GM03348 (cell line): Measurements from ENCODE around the gene FFAR1.

Source experiments
- DNase-seq: peaks from one replicate; pipeline ENCODE4 v3.0.0; 2012; ENCODE audit warnings: low spot score

The FFAR1 gene

GRCh38 chr19:35315883-35316282 lies 31.8 kb upstream of the FFAR1 start:
- no peak for DNase-seq

- DNase-seq: no peak
Observed at GRCh38 chr19:35316560-35316959, 31.1 kb upstream of the FFAR1 start.

- no peak for DNase-seq
Observed at GRCh38 chr19:35317464-35318043, 30.1 kb upstream of the FFAR1 start.

- peak; percentile 81 for DNase-seq
Observed at GRCh38 chr19:35318679-35319448, 28.8 kb upstream of the FFAR1 start.

- no peak for DNase-seq
Observed at GRCh38 chr19:35320065-35320713, 27.5 kb upstream of the FFAR1 start.

GRCh38 chr19:35321291-35321690 lies 26.4 kb upstream of the FFAR1 start:
- DNase-seq: no peak

- no peak for DNase-seq
Observed at GRCh38 chr19:35322014-35322413, 25.7 kb upstream of the FFAR1 start.

GRCh38 chr19:35327642-35328041 lies 20.1 kb upstream of the FFAR1 start:
- no peak for DNase-seq

- no peak for DNase-seq
Observed at GRCh38 chr19:35328851-35329285, 18.8 kb upstream of the FFAR1 start, which contains the start of gene CD22. Gene CD22, plus strand, starts transcription at chr19:35329187. Its CDS starts 2,854 bp downstream, at chr19:35332041.

- no peak for DNase-seq
Observed at GRCh38 chr19:35329323-35329722, 18.4 kb upstream of the FFAR1 start.

- no peak for DNase-seq
Observed at GRCh38 chr19:35330475-35330874, 17.2 kb upstream of the FFAR1 start.

- no peak for DNase-seq
Observed at GRCh38 chr19:35331551-35332214, 16.0 kb upstream of the FFAR1 start.

- no peak for DNase-seq
Observed at GRCh38 chr19:35332817-35333216, 14.9 kb upstream of the FFAR1 start.

GRCh38 chr19:35334144-35334753 lies 13.5 kb upstream of the FFAR1 start:
- no peak for DNase-seq

GRCh38 chr19:35336166-35336955 lies 11.3 kb upstream of the FFAR1 start:
- DNase-seq: no peak

- no peak for DNase-seq
Observed at GRCh38 chr19:35337097-35337983, 10.4 kb upstream of the FFAR1 start.

- no peak for DNase-seq
Observed at GRCh38 chr19:35337984-35338296, 9.8 kb upstream of the FFAR1 start.

- DNase-seq: no peak
Observed at GRCh38 chr19:35340431-35340830, 7.3 kb upstream of the FFAR1 start.

- DNase-seq: no peak
Observed at GRCh38 chr19:35341006-35341405, 6.7 kb upstream of the FFAR1 start.

- DNase-seq: no peak
Observed at GRCh38 chr19:35341565-35342225, 6.0 kb upstream of the FFAR1 start.
